Lower lobe of right lung (tissue), 2 donors: Measurements from ENCODE around the gene ORC1. TPM values are rescaled to one million over a fixed set of nuclear protein-coding genes. Genes with fewer than 3 reads are reported as not detected.

Experiments used
- ATAC-seq, 2 donors: fragments of 200-7000 bp; cut with Tn5 transposase; one replicate each; pipeline ENCODE4 v1.9.1; 2020 to 2022; ENCODE audit warnings: mild to moderate bottlenecking in 2 of 2, moderate library complexity in 2 of 2
- DNase-seq: peaks from one replicate; pipeline ENCODE4 v3.0.0-alpha.2; 2020
- H3K27ac ChIP-seq: fragments of 200-600 bp; one replicate; pipeline ENCODE4 v1.8.0; 2022
- H3K27me3 ChIP-seq: fragments of 200-600 bp; one replicate; pipeline ENCODE4 v1.8.0; 2022; ENCODE audit warnings: low read depth
- H3K36me3 ChIP-seq: fragments of 200-600 bp; one replicate; pipeline ENCODE4 v1.8.0; 2022; ENCODE audit warnings: mild to moderate bottlenecking
- H3K4me1 ChIP-seq: fragments of 200-600 bp; one replicate; pipeline ENCODE4 v1.8.0; 2022
- H3K4me3 ChIP-seq: fragments of 200-600 bp; one replicate; pipeline ENCODE4 v1.8.0; 2022; ENCODE audit warnings: mild to moderate bottlenecking
- H3K9me3 ChIP-seq: fragments of 200-600 bp; one replicate; pipeline ENCODE4 v1.8.0; 2022
- intact Hi-C: fragments of 100-400 bp; cut with DNase I; formaldehyde crosslinking; loops from one replicate; pipeline ENCODE4 v1.11.0; 2022
- total RNA-seq: library from RNA; stranded (reverse); fragmentation: NEBNext Ultra II Directional; extraction: Animal tissue kit (Norgen Biotek cat#: 25700); gene quantifications from one replicate; pipeline ENCODE4 v1.2.1, GENCODE V29; 2021
- TF ChIP-seq, protein P1 (sequence below): fragments of 200-600 bp; IDR thresholded peaks from one replicate; pipeline ENCODE4 v1.8.0; 2022; ENCODE audit warnings: antibody characterized with exemption, mild to moderate bottlenecking
- donor health status: DM: no; HTN: yes; CAD: no; lungs with severe emphysema.

The ORC1 gene
- total RNA-seq, 1 donor from 2014 or later = 0.68 TPM

DNA sequence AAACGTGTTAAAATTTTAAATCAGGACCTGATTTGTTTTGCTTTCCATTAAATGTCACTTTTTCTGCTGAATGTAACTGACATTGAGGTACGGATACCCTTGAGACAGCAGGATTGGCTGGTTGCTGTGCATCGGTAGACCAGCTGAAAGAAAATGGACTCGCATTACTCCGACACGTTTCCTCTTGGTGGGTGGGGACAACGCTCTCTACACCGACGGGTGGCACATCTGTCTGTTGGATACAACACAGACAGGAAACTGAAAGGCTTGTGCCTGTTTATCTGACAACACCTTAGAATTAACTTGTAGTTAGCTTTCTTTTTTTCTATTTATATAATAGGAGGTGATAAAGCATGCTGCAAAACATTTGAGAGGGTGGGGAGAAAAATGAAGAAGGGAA, 19.5 kb upstream of the ORC1 start:
- no peak for DNase-seq
- Histone ChIP-seq H3K9me3 (no peaks in the 10 kb centered on the region), H3K27me3 (no peaks in the 10 kb centered on the region), H3K27ac (no peak overlapping the region), H3K4me1 (no peaks in the 10 kb centered on the region), H3K4me3 (no peak overlapping the region), H3K36me3 (peaks cover 79% of the 10 kb centered on the region)
- TF ChIP-seq, protein P1, sequence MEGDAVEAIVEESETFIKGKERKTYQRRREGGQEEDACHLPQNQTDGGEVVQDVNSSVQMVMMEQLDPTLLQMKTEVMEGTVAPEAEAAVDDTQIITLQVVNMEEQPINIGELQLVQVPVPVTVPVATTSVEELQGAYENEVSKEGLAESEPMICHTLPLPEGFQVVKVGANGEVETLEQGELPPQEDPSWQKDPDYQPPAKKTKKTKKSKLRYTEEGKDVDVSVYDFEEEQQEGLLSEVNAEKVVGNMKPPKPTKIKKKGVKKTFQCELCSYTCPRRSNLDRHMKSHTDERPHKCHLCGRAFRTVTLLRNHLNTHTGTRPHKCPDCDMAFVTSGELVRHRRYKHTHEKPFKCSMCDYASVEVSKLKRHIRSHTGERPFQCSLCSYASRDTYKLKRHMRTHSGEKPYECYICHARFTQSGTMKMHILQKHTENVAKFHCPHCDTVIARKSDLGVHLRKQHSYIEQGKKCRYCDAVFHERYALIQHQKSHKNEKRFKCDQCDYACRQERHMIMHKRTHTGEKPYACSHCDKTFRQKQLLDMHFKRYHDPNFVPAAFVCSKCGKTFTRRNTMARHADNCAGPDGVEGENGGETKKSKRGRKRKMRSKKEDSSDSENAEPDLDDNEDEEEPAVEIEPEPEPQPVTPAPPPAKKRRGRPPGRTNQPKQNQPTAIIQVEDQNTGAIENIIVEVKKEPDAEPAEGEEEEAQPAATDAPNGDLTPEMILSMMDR = no peak
- ATAC-seq = peak in 1 of 2 donors; percentile 43
- intact Hi-C loops = no loop called here

DNA sequence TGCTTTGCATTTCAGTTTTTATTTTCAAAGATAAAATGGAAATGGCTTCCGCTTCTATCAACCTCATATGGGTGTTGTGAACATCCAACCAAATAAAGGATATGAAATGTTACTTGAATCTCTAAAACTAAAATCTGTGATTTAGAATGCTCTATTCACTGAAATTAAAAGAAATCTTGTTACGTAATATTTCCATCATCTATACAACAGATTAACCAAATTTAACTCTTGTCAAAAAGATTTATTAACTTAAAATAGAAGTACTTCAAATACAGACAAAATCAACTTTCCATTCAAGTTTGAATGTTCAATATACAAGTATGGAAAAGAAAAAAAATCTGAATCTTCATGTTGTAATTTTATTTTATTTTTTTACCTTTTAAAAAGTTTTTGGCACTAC, 18.8 kb upstream of the ORC1 start:
- Histone ChIP-seq H3K4me1 (no peaks in the 10 kb centered on the region), H3K27ac (no peak overlapping the region), H3K9me3 (no peaks in the 10 kb centered on the region), H3K27me3 (no peaks in the 10 kb centered on the region), H3K4me3 (no peak overlapping the region), H3K36me3 (peaks cover 86% of the 10 kb centered on the region)
- intact Hi-C loops = no loop called here
- TF ChIP-seq, protein P1 = no peak
- ATAC-seq = no peak
- DNase-seq = no peak

DNA sequence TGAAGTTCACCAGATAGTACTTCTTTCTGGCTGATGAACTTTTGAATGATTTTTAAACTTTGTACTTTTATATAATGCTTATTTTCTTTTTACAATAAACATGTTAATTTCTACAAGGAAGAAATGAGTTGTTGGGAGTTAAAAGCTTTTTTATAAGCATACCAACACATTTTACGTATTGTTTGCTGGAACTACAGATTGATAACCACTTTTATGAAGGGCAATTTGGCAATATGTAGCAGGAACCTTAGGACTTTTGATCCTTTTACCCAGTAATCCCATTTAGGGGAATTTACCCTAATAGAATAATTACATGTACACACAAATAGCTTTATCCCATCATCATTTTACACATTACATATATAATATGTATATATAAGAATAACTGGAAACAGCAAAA, 16.5 kb upstream of the ORC1 start:
- H3K9me3 ChIP-seq = no peaks in the 10 kb centered on the region
- no peaks in the 10 kb centered on the region for H3K27me3 ChIP-seq
- DNase-seq (no peak), ATAC-seq (no peak)
- peaks cover 93% of the 10 kb centered on the region for H3K36me3 ChIP-seq
- intact Hi-C loops = no loop called here
- no peak overlapping the region for H3K27ac ChIP-seq
- TF ChIP-seq, protein P1 = no peak
- no peak overlapping the region for H3K4me3 ChIP-seq
- H3K4me1 ChIP-seq = no peaks in the 10 kb centered on the region

DNA sequence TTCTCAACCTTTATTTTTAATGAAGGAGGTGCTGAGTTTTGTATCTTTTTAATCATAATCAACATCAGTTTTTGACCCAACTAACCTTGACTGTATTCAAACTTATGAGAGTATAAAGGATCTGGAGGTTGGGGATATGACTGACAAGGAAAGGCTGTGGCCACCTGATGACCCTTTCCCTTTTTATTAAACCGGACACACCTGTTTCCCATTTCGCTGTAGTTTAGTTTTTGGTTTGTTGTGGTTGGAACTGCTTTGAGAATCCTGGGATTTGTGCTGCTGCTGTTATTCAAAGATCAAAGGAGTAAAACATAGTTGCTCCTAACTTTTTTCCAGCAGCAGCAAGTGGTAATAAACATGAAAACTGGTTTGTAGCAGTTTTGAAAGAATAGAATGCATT, 12.6 kb upstream of the ORC1 start:
- peaks cover 99% of the 10 kb centered on the region for H3K36me3 ChIP-seq
- intact Hi-C loops = no loop called here
- H3K9me3 ChIP-seq = no peaks in the 10 kb centered on the region
- H3K27ac ChIP-seq = no peak overlapping the region
- DNase-seq = no peak
- TF ChIP-seq, protein P1 = no peak
- no peaks in the 10 kb centered on the region for H3K4me1 ChIP-seq
- H3K27me3 ChIP-seq = no peaks in the 10 kb centered on the region
- no peak overlapping the region for H3K4me3 ChIP-seq
- no peak for ATAC-seq

DNA sequence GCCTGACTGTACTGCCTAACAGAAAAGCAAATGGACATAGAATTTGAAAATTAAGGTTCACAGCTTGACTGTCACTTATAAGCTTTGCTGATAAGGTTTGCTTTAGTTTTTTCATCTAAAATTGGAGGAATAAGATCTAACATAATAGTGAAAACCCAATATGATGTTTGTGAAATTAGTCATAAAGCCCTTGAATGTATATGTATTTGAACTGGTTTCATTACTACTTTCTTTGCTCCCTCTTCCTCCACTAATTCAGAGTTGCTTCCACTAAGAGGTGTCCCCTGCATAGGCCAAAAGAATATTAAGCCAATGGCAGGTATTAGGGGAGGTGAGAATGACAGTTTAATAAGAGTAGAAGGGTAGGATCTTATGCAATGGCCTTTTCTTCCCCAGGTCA, 10.7 kb upstream of the ORC1 start:
- TF ChIP-seq, protein P1 = no peak
- intact Hi-C loops = no loop called here
- H3K9me3 ChIP-seq = no peaks in the 10 kb centered on the region

DNA sequence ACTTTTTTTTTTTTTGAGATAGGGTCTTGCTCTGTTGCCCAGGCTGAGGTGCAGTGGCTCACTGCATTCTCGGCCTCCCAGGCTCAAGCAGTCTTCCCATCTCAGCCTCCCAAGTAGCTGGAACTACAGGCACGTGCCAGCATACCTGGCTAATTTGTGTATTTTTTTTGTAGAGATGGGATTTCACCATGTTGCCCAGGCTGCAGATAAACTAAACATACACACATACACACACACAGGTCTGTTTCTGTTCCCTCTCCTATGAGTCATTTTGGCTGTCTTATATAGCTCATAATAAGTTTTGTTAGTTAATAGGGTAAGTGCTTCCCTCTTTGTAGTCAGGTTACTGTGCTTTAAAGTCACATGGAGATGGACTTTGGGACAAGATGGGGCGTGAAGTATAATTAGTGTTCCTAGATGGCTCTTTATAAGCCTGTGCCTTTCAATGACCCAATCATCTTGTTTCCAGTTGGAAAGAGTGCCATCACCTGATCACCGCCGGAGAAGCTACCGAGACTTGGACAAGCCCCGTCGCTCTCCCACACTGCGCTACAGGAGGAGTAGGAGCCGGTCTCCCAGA, 9.3 kb upstream of the ORC1 start:
- intact Hi-C loops = no loop called here
- H3K36me3 ChIP-seq = peaks cover 100% of the 10 kb centered on the region
- no peak overlapping the region for H3K4me3 ChIP-seq
- TF ChIP-seq, protein P1 = no peak
- no peaks in the 10 kb centered on the region for H3K27me3 ChIP-seq
- H3K27ac ChIP-seq = no peak overlapping the region
- DNase-seq = no peak
- no peaks in the 10 kb centered on the region for H3K9me3 ChIP-seq
- H3K4me1 ChIP-seq = no peaks in the 10 kb centered on the region
- no peak for ATAC-seq

More for the DNA sequence above, 10.7 kb upstream of the ORC1 start:
- H3K4me1 ChIP-seq = no peaks in the 10 kb centered on the region
- DNase-seq (no peak), ATAC-seq (no peak)
- H3K4me3 ChIP-seq = no peak overlapping the region
- no peaks in the 10 kb centered on the region for H3K27me3 ChIP-seq
- H3K36me3 ChIP-seq = peaks cover 100% of the 10 kb centered on the region
- H3K27ac ChIP-seq = no peak overlapping the region
